Loucy (cell line): ENCODE results near the gene TUBB6.

Experiments used
- CTCF ChIP-seq: fragments of 200-600 bp; sonication (generic); conservative IDR thresholded peaks from 2 replicates; pipeline ENCODE4 v1.5.1; 2014; ENCODE audit warnings: mild to moderate bottlenecking, antibody characterized with exemption, low read length
- EZH2phosphoT487 ChIP-seq: fragments of 200-600 bp; IDR thresholded peaks from 2 replicates; pipeline ENCODE4 v1.6.1; 2018; ENCODE audit warnings: antibody characterized with exemption, mild to moderate bottlenecking, moderate library complexity, borderline replicate concordance

- TF ChIP-seq CTCF (no peak), EZH2phosphoT487 (no peak)
These were observed 6.6 kb upstream of the TUBB6 start for GRCh38 chr18:12301263-12302005.
